HG03095 (cell line): ENCODE results near the gene DNAJC13.

Source experiments
- ATAC-seq: cut with Tn5 transposase; IDR thresholded peaks from one replicate; pipeline ENCODE4 v1.9.1; 2021; ENCODE audit warnings: moderate library complexity; ENCODE audit not compliant: unreplicated experiment

Gene DNAJC13

GRCh38 chr3:132405609-132406299, 11.5 kb upstream of the DNAJC13 start:
- no peak for ATAC-seq

- no peak for ATAC-seq
Measured at GRCh38 chr3:132406587-132406986, 10.7 kb upstream of the DNAJC13 start.

GRCh38 chr3:132407025-132407424, 10.3 kb upstream of the DNAJC13 start:
- ATAC-seq: no peak

- ATAC-seq: no peak
Measured at GRCh38 chr3:132414841-132415240, 2.5 kb upstream of the DNAJC13 start.

- no peak for ATAC-seq
Measured at GRCh38 chr3:132416161-132416560, 1.1 kb upstream of the DNAJC13 start.

- ATAC-seq: peak; percentile 40
Measured at GRCh38 chr3:132417695-132418411, 551 bp downstream of the DNAJC13 start.

GRCh38 chr3:132418916-132419315, 1.6 kb downstream of the DNAJC13 start:
- no peak for ATAC-seq

- no peak for ATAC-seq
Measured at GRCh38 chr3:132421832-132422231, 4.5 kb downstream of the DNAJC13 start.

- no peak for ATAC-seq
Measured at GRCh38 chr3:132422531-132422930, 5.2 kb downstream of the DNAJC13 start.

GRCh38 chr3:132432639-132433038, 15.3 kb downstream of the DNAJC13 start:
- no peak for ATAC-seq

GRCh38 chr3:132433121-132433520, 15.8 kb downstream of the DNAJC13 start:
- ATAC-seq: no peak

GRCh38 chr3:132435224-132435910, 18.1 kb downstream of the DNAJC13 start:
- no peak for ATAC-seq

GRCh38 chr3:132435911-132436425, 18.7 kb downstream of the DNAJC13 start:
- ATAC-seq: no peak

- ATAC-seq: no peak
Measured at GRCh38 chr3:132443421-132443820, 26.1 kb downstream of the DNAJC13 start.

- ATAC-seq: no peak
Measured at GRCh38 chr3:132444383-132444782, 27.1 kb downstream of the DNAJC13 start.

GRCh38 chr3:132445817-132446216, 28.5 kb downstream of the DNAJC13 start:
- ATAC-seq: peak; percentile 63

GRCh38 chr3:132448216-132448961, 31.1 kb downstream of the DNAJC13 start:
- no peak for ATAC-seq

GRCh38 chr3:132456136-132456535, 38.8 kb downstream of the DNAJC13 start:
- no peak for ATAC-seq

GRCh38 chr3:132456571-132456970, 39.3 kb downstream of the DNAJC13 start:
- no peak for ATAC-seq

GRCh38 chr3:132457286-132457685, 40.0 kb downstream of the DNAJC13 start:
- ATAC-seq: no peak

- ATAC-seq: no peak
Measured at GRCh38 chr3:132459551-132459950, 42.2 kb downstream of the DNAJC13 start.
